ENCODE data around the gene CPTP.

- TF ChIP-seq CTCF (conservative IDR thresholded peaks at IDR 0.05 in 1 of 2, IDR thresholded peaks at IDR 0.05 in 1 of 2; ENCODE audit: extremely low read depth in 1 of 2, insufficient read depth in 1 of 2, low read depth in 1 of 2, low read length in 2 of 2) = no peak
- TF ChIP-seq EZH2 (IDR thresholded peaks at IDR 0.05; ENCODE audit: borderline replicate concordance, low read length) = no peak
Observed at GRCh38 chr1:1306661-1307260, 17.8 kb upstream of the CPTP start.

All from mammary epithelial cell (primary cell).